GM19193 (cell line): Measurements from ENCODE around the gene PAXIP1.

ENCODE experiments used
- POLR2A ChIP-seq: IDR thresholded peaks from 4 replicates; pipeline ENCODE4 v1.6.1; 2011; ENCODE audit not compliant: insufficient read depth, insufficient read length; ENCODE audit errors: extremely low read depth

Gene PAXIP1

GRCh38 chr7:154910125-154910524 lies 92.8 kb downstream of the PAXIP1 start:
- TF ChIP-seq POLR2A: no peak

GRCh38 chr7:154909241-154910105 lies 93.5 kb downstream of the PAXIP1 start:
- TF ChIP-seq POLR2A: no peak

DNA sequence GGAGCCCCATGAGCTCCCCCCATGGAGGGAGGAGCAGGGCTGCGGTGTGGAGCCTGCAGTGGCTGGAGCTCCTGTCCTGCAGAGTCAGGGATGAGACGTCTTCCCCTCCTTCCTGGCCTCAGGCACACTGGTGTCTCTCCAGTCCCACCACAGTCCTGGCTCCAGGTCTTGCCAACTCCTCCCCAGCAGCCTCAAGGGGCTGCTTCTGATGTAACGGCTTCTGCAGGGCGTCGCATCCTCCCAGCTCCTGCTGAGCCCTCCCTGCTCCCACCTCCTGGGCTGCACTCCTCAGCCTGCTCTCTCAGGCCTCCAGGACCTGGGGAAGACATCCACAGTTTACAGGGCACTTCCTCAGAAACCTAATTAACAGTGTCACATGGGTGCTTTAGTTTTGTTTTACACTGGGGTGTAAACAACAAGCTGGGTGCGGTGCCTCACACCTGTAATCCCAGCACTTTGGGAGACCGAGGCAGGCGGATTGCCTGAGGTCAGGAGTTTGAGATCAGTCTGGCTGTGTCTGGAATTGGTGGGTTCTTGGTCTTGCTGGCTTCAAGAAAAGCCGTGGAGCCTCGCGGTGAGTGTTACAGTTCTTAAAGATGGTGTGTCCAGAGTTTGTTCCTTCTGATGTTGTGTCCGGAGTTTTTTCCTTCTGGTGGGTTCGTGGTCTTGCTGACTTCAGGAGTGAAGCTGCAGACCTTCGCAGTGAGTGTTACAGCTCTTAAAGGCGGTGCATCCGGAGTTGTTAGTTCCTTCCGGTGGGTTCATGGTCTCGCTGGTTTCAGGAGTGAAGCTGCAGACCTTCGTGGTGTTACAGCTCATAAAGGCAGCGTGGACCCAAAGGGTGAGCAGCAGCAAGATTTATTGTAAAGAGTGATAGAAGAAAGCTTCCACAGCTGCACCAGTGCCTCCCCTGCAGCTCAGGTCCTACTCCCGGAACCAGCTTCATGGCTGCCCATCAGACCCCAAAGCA lies 95.0 kb downstream of the PAXIP1 start:
- no peak for TF ChIP-seq POLR2A

GRCh38 chr7:154906736-154907355 lies 96.1 kb downstream of the PAXIP1 start:
- TF ChIP-seq POLR2A: no peak

DNA sequence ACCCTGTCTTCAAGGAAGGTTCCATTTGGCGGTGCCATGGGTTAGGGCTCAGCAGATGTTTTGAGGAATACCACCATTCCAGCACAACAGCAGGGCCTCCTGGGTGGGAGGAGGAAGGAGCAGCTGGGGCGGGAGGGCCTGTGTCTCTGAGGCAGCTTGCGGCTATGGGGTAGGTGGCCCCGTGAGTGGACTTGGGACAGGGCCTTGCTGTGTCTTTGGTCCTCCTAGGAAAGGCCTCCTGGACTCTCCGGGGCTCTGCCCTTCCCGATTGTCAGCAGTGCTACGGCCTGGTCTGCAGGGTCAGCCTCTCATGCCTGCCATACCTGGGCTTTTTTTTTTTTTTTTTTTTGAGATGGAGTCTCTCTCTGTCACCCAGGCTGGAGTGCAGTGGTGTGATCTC lies 96.7 kb downstream of the PAXIP1 start:
- TF ChIP-seq POLR2A: no peak

GRCh38 chr7:154905615-154906014 lies 97.3 kb downstream of the PAXIP1 start:
- TF ChIP-seq POLR2A: no peak

DNA sequence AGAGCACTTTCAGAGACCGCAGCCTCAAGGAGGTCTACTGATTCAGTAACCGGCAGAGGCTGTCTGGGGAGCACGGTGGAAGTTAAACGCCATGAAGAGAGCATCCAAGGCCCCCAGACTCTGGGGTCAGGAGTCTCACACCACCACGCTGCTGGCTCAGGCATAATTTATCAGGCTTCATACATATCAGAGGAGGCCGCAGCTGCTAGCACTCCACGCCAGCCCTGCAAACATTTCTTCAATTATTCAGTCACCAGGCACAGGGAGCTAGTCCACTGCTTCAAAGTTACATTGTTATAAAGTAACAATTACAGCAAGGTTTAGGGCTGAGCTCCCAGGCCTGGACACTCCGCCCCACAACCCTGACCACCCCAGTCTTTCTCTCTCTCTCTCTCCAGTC lies 97.8 kb downstream of the PAXIP1 start:
- no peak for TF ChIP-seq POLR2A

GRCh38 chr7:154903083-154903731 lies 99.7 kb downstream of the PAXIP1 start:
- no peak for TF ChIP-seq POLR2A

DNA sequence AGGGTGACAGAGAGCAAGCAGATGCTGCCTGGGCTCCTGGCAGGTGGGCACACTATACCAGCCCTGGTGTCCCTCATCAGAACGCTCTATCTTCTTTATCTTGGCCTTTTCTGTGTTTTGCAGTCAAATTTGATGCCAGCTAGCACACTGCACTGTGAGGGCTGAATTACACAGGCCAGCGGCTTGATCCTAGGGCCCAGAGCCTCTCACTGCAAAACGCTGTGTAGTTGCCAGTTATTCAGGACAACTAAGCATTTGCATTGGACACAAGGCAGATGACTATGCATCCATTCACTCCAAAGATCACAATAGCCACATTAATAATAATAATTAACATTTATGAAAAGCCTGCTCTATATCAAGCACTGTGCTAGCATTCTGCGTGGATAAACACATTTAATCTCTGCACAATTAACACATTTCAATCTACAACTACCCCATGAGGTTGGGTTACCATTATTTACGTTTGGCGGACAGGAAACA lies 100.3 kb downstream of the PAXIP1 start:
- TF ChIP-seq POLR2A: no peak

- TF ChIP-seq POLR2A: no peak
Observed at GRCh38 chr7:154899862-154900261, 103.1 kb downstream of the PAXIP1 start.

GRCh38 chr7:154898973-154899855 lies 103.7 kb downstream of the PAXIP1 start:
- no peak for TF ChIP-seq POLR2A

DNA sequence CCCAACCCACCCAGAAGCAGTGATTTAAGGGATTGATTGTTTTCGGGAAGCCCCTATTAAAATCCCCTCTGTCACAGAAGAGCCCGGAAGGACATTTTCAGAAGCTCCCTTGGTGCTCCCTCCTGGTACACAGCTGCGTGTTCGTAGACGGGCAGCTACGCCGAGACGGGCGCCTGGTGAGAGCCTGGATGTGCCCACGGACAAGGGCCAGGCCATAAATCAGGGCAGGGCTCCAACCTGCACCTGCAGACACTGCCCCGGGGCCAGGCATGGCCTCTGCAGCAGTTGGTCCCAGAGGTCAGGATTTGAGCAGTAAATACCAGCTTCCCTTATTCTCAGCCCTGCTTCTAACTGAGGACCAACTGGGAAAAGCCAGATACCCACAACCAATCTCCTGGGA lies 106.8 kb downstream of the PAXIP1 start:
- TF ChIP-seq POLR2A: no peak
